Panc1 (cell line): ENCODE measurements around the gene ARHGAP18.

Source experiments
- POLR2AphosphoS5 ChIP-seq: IDR thresholded peaks from 2 replicates; pipeline ENCODE4 v1.6.1; 2012; ENCODE audit warnings: mild to moderate bottlenecking, low read depth, low read length, moderate library complexity
- SIN3A ChIP-seq: IDR thresholded peaks from 2 replicates; pipeline ENCODE4 v1.6.1; 2012; ENCODE audit warnings: low read depth, mild to moderate bottlenecking, low read length, moderate library complexity, borderline replicate concordance; ENCODE audit not compliant: insufficient read depth
- TCF7L2 ChIP-seq: IDR thresholded peaks from 2 replicates; pipeline ENCODE4 v1.6.1; 2011; ENCODE audit warnings: mild to moderate bottlenecking, low read depth, low read length, inconsistent platforms
- TF ChIP-seq, protein P1 (sequence below): fragments of 450-650 bp; IDR thresholded peaks from 2 replicates; pipeline ENCODE4 v1.5.1; 2017; ENCODE audit warnings: mild to moderate bottlenecking
- TF ChIP-seq, protein P2 (sequence below), 2 experiments: IDR thresholded peaks; 2 replicates each; pipeline ENCODE4 v1.6.1; 2011 to 2012; ENCODE audit warnings: low read depth in 2 of 2, control low read depth in 1 of 2, low read length in 1 of 2, mild to moderate bottlenecking in 1 of 2, moderate library complexity in 1 of 2; ENCODE audit not compliant: insufficient read depth in 1 of 2

DNA sequence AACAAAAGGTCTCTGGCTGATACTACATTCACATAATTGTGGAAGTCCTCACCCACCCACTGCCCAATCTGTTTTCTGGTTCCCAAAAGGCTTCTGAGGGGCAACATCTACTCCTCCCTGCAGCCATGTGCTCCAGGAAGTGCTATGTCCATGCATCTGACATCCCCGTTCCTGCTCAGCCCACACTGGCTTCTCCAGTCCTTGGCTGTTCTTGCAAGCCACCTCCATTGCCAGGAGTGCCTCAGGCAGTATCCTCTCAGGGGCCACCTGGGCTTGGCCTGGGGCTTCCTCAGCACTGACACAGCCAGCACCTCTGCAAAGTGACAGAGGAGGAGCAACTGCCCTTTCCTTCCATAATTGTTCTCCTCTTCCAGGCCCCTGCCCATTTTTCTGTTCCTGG is 18.3 kb downstream of the ARHGAP18 start:
- TF ChIP-seq POLR2AphosphoS5: no peak
- TF ChIP-seq, protein P1, sequence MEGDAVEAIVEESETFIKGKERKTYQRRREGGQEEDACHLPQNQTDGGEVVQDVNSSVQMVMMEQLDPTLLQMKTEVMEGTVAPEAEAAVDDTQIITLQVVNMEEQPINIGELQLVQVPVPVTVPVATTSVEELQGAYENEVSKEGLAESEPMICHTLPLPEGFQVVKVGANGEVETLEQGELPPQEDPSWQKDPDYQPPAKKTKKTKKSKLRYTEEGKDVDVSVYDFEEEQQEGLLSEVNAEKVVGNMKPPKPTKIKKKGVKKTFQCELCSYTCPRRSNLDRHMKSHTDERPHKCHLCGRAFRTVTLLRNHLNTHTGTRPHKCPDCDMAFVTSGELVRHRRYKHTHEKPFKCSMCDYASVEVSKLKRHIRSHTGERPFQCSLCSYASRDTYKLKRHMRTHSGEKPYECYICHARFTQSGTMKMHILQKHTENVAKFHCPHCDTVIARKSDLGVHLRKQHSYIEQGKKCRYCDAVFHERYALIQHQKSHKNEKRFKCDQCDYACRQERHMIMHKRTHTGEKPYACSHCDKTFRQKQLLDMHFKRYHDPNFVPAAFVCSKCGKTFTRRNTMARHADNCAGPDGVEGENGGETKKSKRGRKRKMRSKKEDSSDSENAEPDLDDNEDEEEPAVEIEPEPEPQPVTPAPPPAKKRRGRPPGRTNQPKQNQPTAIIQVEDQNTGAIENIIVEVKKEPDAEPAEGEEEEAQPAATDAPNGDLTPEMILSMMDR: no peak
- TF ChIP-seq, protein P2, sequence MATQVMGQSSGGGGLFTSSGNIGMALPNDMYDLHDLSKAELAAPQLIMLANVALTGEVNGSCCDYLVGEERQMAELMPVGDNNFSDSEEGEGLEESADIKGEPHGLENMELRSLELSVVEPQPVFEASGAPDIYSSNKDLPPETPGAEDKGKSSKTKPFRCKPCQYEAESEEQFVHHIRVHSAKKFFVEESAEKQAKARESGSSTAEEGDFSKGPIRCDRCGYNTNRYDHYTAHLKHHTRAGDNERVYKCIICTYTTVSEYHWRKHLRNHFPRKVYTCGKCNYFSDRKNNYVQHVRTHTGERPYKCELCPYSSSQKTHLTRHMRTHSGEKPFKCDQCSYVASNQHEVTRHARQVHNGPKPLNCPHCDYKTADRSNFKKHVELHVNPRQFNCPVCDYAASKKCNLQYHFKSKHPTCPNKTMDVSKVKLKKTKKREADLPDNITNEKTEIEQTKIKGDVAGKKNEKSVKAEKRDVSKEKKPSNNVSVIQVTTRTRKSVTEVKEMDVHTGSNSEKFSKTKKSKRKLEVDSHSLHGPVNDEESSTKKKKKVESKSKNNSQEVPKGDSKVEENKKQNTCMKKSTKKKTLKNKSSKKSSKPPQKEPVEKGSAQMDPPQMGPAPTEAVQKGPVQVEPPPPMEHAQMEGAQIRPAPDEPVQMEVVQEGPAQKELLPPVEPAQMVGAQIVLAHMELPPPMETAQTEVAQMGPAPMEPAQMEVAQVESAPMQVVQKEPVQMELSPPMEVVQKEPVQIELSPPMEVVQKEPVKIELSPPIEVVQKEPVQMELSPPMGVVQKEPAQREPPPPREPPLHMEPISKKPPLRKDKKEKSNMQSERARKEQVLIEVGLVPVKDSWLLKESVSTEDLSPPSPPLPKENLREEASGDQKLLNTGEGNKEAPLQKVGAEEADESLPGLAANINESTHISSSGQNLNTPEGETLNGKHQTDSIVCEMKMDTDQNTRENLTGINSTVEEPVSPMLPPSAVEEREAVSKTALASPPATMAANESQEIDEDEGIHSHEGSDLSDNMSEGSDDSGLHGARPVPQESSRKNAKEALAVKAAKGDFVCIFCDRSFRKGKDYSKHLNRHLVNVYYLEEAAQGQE (IDR thresholded peaks at IDR 0.05; ENCODE audit: insufficient read depth in 1 of 2, low read depth in 2 of 2, low read length in 1 of 2): no peak
- TF ChIP-seq SIN3A: no peak
- TF ChIP-seq TCF7L2: no peak
